NCI-H2196 treated with DMSO at 0.1 percent for 48 hours (cell line): Measurements from ENCODE around the gene AUNIP.
"Not testable (repeated sequence)": the region's sequence is repeated elsewhere in the genome, so short reads cannot be mapped to it uniquely, and the experiment has no call there.

ENCODE experiments used
- DNase-seq: peaks from one replicate; lab custom pipeline; 2025; ENCODE audit not compliant: unreplicated experiment; lab: John Stamatoyannopoulos, UW

Gene AUNIP

DNA sequence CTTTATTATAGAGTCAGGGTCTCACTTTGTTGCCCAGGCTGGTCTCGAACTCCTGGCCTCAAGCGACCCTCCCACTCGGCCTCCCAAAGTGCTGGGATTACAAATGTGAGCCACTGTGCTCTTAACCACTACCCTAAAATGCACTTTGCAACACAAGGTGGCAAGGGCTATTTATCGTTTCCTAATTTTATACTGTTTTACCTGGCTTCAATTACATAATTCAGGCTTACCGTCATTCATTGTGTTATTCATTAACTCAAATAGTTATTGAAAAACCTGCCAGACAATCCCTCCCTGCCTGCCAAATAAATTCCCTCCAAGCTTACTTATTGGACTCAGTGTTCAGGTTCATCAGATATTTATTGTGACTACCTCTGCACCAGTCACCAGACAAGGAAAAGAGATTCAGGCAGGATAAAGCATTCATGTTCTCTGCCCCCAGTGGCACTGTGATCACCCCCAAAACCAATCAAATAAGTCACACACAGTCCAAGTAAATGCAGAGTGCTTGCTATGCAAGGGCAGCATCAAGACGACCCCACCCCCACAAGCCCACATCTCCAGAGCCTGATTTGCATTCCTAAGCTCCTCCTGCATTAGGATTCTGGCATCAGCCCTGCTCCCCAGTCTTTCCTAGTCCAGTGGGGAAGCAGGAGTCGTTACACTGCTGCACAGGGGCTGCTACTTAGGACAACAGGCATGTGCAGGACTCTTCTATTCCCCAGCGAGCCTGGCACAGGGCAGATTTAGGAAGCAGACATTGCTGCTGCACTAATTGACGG lies 8.1 kb upstream of the AUNIP start:
- no peak for DNase-seq

DNA sequence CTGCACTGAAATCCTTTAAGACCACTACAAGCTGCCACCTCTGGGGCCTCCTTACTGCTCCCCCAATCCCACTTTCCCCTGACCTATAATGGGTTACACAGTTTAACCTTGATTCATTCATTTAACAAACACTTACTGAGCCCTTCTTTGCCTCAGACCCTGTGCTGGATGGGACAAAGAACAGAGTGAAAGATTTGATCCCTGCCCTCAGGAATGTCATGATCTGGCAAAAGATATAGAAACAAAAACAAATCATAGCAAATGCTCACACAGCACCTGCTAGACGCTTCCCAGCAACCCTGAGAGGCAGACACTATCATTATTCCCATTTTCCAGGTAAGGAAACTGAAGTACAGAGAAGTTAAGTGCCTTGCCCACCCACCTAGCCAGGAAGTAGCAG lies 7.0 kb upstream of the AUNIP start:
- no peak for DNase-seq

DNA sequence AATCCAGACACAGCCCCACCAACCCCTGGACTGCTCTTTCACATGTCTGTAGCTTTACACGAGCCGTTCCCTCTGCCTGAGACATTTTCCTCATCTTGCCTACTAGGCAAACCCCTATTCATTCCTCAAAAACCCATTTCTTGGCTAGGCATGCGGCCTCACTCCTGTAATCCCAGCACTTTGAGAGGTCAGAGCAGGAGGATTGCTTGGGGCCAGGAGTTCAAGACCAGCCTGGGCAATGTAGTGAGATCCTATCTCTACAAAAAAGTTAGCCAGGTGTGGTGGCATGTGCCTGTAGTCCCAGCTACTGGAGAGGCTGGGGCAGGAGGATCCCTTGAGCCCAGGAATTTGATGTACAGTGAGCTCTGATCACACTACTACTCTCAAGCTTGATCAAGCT lies 5.2 kb upstream of the AUNIP start:
- DNase-seq, result no peak

DNA sequence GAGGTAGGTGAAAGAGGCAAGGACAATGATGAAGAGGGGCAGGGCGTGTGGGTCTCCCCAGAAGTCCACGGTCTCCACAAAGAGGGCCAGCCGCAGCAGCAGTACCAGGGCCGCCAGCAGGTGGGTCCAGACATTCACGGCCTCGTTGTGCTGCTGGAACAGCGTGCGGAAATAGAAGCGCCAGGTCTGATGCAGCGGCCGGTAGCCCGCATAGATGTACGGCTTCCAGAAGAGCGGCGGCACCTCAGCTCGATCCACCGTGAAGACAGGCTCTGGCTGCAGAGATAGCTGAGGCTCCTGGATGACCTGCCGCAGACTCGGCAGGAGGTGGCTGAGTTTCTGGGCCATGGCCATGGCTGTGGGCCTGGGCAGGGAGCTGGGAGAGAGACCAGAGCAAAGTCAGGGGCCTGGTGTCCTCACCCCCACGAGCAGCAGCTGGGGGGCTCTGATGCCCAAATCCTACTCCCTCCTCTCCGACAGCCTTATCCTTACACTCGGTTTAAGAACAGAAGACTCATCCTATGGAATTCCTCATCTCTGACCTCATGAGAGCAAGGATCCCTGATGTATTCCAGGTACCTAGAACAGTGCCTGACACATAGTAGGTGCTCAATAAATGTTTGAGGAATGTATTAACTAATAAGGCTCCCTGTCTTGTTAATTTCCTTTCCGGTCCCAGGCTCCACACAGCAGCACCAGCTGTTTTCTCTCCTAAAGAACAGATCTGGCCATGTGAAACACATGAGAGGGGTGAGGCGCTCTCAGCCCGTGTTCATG lies 4.4 kb upstream of the AUNIP start:
- no peak for DNase-seq

DNA sequence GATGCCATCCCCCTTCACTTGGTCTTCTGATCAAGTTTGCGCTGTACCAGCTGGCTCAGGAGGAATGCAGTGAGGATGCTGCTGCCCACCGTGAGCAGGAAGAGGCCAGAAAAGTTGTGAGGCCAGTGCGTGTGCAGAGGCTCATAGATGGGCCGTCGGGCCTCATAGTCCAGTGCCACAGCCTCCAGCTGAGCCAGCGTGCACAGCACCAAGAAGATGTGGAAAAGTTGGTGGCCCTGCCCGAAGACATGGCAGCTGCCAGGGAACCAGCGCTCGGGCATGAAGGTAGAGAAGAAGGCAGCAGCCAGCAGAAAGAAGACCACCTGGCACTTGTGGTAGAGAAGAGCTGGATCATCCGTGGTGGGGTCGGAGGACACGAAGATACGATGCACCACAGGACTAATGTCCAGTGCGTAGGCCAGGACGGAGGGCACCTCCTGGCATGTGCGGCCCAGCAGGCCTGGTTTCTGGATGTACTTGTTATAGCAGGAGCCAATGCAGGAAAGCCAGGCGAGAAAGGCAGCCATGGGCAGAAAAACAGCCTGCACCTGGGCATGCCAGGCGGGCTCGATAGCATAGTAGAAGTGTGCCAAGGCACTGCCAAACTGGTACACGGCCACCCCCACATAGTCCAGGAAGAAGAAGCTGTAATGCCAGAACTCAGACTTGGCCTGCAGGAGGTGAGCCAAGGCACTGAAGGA lies 3.7 kb upstream of the AUNIP start:
- DNase-seq, result no peak

DNA sequence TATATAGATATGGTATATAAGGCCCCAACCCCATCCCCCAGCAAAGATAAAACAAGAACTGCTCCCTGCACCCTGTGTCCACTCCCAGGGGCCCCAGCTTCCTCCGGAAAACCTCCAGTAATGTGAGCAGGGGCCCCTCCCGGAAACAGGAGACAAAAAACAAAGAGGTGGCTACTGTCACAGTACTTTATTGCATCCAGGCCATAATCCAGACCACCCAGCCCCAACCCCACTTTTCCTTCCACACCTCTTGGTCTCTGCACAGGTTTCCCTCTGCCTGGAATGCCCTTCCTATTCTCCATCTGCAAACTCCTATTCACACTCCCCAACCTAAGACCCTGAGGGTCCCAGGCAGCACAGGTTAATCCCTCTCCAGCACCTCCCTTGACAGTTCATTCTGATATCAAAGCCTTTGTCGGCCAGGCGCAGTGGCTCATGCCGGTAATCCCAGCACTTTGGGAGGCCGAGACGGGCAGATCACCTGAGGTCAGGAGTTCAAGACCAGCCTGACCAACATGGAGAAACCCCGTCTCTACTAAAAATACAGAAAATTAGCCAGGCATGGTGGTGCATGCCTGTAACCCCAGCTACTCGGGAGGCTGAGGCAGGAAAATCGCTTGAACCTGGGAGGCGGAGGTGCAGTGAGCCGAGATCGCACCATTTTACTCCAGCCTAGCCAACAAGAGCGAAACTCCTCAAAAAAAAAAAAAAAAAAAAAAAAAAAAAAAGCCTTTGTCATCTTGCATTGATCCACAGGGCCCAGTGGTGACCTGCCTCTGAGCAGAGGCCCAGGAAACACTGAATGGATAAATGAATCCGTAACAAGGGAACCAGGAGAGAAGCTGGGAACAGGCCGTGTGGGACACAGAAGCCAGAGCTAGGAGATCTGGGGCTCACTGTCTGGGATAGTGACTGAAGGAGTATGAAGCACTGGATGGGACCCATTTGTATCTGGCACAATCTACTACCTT lies 2.3 kb upstream of the AUNIP start:
- no peak for DNase-seq

DNA sequence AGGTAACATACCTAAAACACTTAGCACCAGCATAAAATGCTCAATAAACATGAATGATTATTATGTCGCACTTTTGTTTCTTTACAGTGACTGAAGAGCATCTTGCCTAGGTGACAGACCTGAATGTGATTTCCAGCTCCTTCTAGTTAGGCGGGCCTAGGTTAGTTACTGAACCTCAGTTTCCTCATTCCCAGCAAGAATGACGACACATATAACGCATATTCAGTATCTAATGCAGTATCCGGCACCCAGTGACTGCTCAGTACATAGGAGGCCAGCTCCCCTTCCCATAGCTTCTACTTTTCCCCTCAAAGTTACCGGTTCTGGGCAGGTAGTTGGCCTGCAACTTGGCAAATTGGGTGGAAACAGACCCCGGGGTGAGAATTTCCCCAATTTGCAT lies 763 bp downstream of the AUNIP start:
- no peak for DNase-seq

DNA sequence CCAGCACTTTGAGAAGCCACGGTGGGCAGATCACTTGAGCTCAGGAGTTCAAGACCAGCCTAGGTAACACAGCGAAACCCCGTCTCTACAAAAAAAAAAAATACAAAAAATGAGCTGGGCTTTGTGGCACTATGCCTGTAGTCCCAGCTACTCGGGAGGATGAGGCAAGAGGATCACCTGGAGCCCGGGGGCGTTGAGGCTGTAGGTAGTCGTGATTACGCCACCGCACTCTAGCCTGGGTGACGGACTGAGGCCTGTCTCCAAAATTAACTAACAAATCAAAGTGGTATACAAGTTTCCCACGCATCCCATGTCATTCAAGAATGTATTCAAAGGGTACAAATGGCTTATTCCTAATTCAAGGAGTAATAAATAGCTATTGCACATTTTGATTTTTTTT lies 2.4 kb downstream of the AUNIP start:
- DNase-seq, result no peak

DNA sequence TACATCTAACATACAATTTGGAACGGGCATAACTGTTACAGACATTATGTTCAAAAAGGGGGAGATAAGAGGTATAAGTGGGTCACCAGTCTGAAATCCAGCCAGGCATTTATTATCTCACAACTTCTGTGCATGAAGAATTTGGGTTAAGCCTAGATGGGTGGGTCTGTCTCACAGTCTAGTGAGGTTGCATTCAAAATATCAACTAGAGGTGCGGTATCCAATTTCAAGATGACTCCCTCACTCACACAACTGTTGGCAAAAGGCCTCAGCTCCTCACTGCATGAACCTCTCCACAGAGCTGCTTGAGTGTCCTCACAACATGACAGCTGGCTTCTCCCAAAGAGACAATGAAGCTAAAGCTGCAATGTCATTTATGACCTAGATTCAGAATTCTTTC lies 4.7 kb downstream of the AUNIP start:
- peak; percentile 47 for DNase-seq

DNA sequence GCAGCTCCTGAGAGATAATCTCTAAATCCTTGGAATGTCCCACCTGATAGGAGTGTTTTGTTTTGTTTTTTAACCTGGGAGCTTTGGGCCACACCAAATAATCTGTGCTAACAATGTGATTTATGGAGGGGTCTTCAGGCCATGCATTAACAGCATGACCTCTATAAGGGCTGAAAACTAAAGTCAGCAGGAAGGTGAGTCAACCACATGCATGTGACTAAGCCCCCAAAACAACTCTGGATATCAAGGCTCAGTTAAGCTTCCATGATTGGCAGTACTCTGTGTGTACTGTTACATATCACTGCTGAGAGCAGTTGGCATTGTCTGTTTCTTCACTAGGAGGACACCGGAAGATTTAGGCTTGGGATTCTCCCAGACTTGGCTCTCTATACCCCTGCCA lies 10.7 kb downstream of the AUNIP start:
- DNase-seq, result no peak

DNA sequence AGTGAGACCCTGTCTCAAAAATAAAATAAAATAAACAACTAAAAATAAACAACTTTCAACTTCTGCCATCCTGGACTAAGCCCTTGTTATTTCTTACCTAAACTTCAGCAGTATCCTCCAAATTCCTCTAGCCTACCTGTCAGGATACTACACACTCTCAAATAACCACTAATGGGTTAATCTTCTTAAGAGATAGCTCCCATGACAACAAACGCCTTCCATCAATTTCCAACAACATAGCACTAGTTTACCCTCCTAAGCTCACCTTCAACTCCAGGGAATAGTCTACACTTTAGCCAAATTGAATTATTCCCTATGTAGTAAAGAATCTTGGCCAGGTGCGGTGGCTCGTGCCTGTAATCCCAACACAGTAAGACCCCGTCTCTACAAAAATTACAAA lies 11.3 kb downstream of the AUNIP start:
- DNase-seq, result no peak

DNA sequence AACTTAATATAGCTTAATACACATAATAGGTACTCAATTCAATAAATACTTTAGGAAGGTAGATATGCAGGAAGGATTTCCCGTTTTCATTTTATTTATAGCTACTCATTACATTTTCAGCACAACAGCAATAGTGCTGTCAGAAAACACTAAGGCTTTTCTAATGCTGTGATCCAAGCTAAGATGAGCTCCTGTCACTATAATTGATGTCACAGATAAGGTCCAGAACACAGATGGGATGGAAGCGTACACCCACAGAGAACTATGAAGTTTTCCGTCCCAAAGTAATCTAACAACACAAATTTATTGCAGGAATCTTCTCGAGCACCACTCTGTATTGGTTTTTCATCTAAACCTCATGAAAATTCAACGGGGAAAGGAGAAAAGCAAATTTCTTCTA lies 13.6 kb downstream of the AUNIP start:
- no peak for DNase-seq

DNA sequence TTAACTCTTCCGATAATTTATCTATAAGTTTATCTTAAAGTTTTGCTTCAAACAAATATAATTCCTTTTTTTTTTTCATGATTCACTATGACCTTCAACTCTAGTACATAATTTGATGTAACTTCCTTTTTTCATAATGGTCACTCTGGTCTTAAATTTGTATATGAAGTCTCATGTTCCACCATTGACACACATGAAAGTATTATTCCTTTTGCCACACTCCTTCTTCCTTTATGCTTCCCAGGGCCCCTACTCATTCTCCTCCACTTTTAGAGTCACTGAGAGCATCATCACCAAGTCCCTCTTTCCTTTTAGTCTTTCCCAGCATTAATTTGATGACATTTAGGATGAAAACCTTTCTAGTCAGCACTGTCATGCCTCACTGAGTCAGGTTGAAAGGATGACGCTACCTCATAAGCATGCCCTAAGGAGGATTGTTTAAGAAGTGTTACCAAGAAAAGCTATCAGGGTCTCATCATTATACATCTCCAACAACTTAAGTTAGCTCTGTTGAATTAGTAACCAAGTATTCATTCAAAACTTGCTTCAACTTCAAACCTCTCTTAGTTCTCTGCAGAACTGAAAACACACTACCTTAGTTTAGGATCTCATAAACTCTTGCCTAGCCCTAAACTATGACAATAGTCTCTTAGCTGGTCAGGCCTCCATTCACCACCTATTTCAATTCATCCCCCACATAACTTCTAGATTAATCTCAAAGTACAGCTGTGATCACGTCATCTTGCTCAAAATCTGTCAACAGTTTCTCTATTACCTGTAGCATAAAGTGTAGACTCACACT lies 14.5 kb downstream of the AUNIP start:
- no peak for DNase-seq

DNA sequence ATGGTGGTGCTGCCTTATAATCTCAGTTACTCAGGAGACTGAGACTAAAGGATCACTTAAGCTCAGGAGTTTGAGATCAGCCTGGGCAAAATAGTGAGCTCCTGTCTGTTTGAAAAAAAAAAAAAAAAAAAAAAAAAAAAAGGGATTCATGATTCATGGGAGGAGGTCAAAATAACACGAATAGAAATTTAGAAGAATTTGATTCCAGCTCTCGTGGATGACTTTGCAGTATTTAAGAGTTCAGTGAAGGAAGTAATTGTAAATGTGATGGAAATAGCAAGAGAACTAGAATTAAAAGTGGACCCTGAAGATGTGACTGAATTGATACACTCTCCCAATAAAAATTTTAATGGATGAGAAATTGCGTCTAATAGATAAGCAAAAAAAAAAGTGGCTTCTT lies 15.8 kb downstream of the AUNIP start:
- no peak for DNase-seq

DNA sequence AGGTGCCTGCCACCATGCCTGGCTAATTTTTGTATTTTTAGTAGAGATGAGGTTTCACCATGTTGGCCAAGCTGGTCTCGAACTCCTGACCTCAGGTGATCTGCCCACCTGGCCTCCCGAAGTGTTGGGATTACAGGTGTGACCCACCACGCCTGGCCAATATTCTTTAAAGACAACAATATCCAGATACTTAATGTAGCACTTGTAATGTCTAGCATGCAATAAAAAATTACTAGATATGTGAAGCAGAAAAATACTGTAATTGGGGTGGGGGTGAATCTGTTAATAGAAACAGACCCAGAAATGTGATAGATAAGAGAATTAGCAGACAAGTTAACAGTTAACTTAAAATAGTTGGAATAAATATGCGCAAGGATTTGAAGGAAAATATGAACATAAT lies 19.4 kb downstream of the AUNIP start:
- DNase-seq, result not testable (repeated sequence)

DNA sequence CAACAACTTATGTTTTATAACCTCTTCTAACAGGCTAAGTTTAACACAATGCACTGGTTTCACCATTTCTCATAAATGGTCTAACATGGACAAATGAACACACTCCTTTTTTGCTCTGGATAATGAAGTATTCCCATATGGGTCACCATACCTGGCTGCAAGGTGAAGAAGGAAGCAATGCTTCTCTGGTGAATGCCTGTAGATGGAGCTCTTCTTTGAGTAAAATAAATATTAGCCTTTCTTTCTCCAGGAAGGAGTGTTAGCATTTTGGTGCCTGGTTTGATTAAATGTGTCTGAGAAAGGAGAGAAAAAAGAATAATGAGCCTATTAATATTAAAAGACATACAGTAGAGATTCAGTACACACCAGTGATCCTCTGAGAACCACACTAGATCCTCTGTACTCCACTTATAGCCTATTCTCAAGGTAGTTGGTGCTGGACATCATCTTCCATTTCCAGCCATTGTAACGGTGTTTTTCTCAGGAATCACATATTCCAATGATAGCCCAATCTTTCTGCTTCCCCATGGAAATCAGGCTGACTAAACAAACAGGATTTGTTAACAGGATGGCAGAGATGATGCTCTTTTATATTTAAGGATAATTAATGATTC lies 21.9 kb downstream of the AUNIP start:
- peak; percentile 14 for DNase-seq

DNA sequence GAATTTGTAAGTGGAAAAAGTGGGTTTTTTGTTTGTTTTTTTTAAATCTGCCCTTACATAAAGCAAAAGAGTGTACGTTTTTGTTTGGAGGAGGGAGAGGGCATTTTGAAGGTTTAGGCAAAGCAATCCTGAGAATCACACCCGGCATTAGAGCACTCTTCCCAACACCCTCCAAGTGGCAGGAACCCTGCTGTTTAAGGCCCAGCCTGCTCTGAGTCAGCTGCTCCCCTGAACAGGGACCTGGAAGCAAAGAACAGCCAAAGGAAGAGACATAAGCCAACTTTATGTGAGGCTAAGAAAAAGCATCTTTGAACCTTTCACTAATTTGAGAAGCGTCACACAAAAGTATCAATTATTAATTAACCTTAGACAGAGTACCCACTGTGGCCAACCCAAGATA lies 22.6 kb downstream of the AUNIP start:
- no peak for DNase-seq

DNA sequence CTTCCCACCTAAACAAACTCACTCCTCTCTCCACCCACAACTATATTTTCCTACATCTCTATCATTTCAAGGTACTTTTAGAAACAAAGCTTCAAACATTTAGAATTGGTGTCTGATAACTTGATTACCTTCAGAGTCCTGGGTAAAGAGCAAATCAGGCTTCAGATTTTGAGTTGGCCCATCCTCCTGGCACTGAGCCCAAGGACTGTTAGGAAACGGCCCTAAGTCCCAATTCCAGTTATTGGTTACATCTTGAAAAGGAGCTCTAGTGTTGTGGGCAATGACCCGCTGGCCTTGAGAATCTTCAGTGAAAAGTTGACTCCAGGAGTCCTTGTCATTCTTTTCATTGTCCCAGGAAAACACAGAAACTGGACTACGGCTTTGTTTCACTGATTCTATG lies 24.4 kb downstream of the AUNIP start:
- DNase-seq, result no peak

DNA sequence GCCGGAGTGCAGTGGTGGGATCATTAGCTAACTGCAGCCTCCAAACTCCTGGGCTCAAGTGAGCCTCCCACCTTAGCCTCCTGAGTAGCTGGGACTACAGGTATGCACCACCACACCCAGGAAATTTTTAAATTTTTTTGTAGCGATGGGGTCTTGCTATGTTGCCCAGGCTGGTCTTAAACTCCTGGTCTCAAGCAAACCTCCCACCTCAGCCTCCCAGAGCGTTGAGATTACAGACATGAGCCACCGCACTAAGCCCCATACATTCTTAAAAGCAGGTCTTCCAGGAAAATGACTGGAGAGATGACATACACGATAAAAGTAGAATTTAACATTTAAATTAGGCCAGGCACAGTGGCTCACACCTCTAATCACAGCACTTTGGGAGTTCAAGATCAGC lies 26.1 kb downstream of the AUNIP start:
- no peak for DNase-seq
